GM18909 (cell line): ENCODE results near the gene KLHL22.
A peak's percentile ranks its signal among the peaks of the same experiment; 100 is the strongest.
"Not testable (repeated sequence)": the region's sequence is repeated elsewhere in the genome, so short reads cannot be mapped to it uniquely, and the experiment has no call there.

Source experiments
- ATAC-seq: cut with Tn5 transposase; IDR thresholded peaks from one replicate; pipeline ENCODE4 v1.9.1; 2021; ENCODE audit warnings: mild to moderate bottlenecking; ENCODE audit not compliant: unreplicated experiment, poor library complexity

Gene KLHL22

GRCh38 chr22:20504293-20504922 lies 8.8 kb upstream of the KLHL22 start:
- ATAC-seq, result not testable (repeated sequence)

DNA sequence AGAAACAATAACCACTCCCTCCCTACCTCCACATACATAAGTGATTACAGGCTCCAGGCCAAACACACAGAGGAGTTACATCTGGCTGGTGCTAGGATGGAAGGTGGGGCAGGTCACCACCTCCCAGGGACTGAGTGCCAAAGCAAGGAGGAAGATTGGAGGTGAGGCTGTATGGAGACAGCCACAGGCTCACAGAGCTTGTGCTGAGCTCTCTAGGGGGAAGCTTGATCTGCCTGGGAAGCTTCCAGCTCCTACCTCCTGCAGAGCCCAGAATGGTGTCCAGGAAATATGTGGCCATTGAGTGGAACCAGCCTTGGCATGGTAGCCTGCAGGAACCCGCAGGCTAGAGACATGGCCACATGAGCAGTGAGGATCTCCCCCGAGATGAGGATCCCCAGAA lies 8.2 kb upstream of the KLHL22 start:
- ATAC-seq, result no peak

GRCh38 chr22:20499769-20500168 lies 4.2 kb upstream of the KLHL22 start:
- ATAC-seq, result no peak

DNA sequence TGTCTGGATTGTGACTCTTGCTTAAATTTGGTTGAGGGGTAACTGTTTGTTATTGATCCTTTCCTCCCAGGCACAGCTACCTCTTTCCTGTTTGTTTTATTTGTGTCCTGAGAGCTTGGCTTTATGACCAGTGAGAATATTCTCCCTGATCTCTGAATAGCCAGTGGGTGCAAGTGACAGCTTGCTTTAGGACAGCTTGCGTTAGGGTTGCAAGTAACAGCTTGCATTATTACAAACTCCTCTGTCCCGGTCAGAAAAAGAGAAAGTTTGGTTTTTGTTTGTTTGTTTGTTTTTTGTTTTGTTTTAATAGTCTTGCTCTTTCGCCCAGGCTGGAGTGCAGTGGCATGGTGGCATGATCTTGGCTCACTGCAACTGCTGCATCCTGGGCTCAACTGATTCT lies 3.3 kb upstream of the KLHL22 start:
- ATAC-seq, result no peak

- no peak for ATAC-seq
Measured at GRCh38 chr22:20497426-20497825, 1.8 kb upstream of the KLHL22 start.

- ATAC-seq, result peak; percentile 83
Measured at GRCh38 chr22:20495861-20496681, 476 bp upstream of the KLHL22 start.

- ATAC-seq, result no peak
Measured at GRCh38 chr22:20491346-20491745, 4.2 kb downstream of the KLHL22 start.

DNA sequence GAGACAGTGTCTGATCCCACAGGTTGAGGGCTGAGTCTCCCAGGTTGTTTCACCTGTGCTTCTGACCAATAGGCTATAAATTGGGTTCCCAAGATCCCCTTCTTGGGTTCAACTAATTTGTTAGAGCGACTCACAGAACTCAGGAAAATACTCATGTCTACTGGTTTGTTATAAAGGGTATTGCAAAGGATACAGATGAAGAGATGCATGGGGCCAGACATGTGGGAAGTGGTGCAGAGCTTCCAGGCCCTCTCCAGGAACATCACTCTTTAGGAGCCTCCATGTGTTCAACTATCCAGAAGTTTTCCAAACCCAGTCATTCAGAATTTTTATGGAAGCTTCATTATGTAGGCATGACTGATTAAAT lies 4.7 kb downstream of the KLHL22 start:
- ATAC-seq, result no peak

DNA sequence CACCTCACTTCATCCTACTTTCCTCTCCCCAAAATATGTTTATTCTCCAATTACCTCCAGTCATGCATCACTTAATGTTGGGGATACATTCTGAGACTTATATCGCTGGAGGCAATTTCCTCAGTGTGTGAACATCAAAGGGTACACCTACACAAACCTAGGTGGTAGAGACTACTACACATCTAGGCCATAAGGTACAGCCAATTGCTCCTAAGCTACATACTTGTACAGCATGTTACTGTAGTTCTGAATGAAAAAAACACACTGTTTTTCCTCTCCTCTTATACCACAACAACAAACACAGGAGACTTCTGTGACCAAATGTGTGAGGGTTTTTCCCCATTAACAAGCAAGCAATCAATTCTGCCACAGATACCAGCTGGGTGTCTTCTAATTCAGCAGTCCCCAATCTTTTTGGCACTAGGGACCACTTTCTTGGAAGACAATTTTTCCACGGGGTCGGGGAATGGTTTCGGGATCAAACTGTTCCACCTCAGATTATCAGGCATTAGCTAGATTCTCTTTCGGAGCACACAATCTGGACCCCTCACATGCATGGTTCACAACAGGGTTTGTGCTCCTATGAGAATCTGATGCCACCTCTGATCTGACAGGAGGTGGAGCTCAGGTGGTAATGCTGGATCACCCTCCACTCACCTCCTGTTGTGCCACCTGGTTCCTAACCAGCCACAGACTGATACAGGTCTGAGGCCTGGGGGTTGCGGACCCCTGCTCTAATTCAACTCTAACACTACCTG lies 5.2 kb downstream of the KLHL22 start:
- ATAC-seq, result no peak

DNA sequence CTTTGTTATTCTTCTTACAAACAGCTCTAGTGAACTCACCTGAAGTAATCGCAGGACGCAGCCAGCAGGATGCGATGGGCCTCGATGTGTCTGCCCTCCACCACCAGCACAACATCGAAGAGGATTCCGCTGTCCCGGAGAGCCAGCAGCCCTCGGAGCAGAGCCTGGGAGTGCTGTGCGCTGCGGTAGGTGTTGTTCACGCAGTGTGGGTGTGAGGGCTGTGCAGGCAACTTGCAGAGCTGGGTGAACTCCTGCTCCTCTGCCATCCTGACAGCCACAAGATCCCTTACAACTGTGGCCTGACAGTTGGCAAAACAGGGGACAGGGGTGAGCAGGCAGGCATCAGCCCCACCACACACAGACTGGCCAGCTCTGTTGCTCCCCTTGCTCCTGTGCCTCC lies 6.6 kb downstream of the KLHL22 start:
- ATAC-seq, result no peak

DNA sequence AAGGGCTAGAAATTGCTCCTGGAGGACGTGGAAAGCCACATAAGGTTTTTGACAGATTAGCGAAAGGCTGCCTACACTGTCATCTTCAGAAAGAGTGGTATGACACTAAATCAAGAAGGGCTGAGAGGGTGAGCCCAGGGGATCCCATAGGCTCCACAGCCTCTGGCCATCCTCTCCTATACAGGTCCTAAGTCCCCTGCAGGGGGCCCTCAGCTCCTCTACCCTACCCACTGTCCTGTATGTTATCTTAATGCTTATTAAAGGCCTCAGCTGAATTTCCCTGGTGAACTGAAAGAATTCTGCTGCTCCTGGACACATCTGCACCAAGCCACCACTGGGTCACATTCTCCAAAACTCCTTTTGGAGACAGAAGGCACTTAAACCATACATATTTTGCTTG lies 7.9 kb downstream of the KLHL22 start:
- no peak for ATAC-seq

DNA sequence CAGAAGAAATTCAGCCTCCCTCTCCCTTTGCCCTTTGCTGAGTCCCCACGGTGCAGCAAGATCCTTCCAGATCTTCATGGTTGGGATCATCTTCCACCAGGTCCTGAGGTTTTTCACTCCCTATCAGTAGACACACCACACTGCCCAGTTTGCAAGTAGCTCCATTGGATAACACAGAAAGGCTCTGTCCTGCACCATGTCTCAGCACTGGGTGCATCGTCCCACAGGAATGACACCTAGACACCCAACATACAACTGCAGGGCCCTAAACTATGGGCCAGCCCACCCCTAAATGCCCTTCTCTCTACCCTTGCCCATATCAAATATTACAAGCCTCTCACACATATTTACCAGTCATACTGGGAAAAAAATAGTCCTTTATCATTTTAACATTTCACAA lies 9.4 kb downstream of the KLHL22 start:
- no peak for ATAC-seq

DNA sequence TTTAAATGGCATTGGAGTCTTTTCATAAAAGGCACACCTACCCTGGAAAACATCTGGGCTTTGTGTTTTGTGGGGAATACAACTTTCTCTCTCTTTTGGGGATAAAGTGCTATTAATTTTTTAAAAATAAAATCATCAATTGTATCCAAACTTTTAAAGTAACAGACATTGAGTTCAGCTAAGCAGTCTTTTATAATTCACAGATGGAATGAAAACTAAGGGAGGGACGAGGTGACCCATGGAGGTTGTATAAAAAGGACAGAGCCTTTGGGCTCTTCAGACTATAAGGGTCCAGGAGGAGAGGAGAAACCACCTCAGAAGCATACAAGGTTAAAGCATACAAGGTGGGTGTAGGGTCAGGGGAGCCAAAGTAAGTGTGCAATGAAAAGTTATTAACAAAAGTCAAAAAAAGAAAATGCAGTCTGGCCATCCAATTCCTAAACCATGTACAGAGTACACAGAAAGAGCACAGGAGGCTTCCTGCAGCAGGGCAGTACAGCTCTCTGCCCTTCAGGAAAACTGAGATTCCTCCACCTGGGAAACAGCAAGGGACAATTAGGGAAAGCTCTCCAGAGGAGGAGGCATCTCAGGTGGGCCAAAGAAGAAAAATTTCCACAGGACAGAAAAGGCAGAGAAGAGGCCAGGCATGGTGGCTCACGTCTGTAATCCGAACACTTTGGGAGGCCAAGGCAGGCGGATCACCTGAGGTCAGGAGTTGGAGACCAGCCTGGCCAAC lies 10.5 kb downstream of the KLHL22 start:
- no peak for ATAC-seq

DNA sequence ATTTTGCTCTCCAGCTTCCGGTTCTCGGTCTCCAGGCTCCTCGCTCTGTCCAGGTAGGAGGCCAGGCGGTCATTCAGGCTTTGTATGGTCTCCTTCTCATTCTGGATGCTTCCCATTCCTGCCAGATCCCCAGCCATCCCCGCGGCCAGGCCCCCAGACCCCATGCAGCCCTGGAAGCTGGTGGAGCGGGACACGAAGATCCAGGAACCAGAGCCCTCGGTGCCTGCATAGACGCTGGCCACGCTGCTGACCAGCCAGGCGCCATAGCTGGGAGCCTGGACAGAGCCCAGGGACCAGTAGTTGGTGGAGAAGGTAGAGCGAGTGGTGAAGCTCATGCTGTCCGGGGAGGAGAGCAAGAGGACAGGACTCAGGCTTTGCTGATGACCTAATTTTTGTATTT lies 11.8 kb downstream of the KLHL22 start:
- ATAC-seq, result no peak

DNA sequence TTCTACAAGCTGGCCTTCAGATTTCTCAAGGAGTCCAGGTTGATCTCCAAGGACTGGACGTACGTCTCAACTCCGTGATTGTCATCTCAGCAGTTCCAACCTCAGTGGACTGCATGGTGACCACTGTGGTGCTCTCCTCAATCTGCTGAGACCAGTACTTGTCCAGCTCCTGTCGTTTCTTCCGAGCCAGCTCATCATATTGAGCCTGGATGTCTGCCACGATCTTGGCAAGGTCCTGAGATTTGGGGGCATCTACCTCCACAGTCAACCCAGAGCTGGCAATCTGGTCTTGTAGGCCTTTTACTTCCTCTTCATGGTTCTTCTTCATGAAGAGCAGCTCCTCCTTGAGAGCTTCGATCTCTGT lies 12.5 kb downstream of the KLHL22 start:
- not testable (repeated sequence) for ATAC-seq

GRCh38 chr22:20479612-20480196 lies 15.9 kb downstream of the KLHL22 start:
- ATAC-seq, result no peak

GRCh38 chr22:20478059-20478458 lies 17.5 kb downstream of the KLHL22 start:
- ATAC-seq, result not testable (repeated sequence)

GRCh38 chr22:20475569-20475968 lies 20.0 kb downstream of the KLHL22 start:
- not testable (repeated sequence) for ATAC-seq

- no peak for ATAC-seq
Measured at GRCh38 chr22:20475115-20475436, 20.5 kb downstream of the KLHL22 start.

DNA sequence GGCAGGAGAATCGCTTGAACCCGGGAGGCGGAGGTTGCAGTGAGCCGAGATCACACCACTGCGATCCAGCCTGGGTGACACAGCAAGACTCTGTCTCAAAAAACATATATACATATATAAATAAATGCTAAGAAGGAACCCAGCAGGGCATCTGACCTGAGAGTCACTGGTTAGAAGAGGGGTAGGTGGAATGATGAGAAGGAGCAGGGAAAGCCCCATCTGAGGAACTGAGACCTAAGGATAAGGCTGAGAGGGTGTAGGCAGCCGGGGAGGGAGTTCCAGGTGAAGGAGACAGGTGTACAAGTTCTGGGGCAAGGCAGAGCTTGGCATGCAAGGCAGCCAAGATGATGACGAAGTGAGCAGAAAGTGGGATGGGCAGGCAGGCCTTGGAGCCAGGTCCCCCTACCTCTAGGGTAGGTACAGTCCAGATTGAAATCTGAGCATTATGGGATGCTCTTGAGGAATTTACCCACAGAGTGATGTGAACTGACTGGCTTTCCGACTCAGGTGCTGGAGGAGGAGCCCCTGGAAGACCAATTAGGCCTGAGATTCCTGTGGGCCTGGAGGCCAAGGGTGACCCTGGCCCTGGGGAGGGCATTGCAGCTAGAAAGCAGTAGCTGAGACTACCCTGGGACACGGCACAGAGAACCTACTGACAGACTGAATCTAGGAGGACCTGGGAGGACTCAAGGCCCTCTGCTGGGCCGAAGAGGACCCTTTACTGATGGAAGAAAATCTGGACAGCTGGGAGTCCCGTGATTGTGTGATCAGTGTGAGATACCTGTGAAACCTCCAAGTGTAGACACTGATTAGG lies 22.8 kb downstream of the KLHL22 start:
- ATAC-seq, result no peak
